ENCODE measurements around the gene IRX4. TPM values are rescaled to one million over a fixed set of nuclear protein-coding genes. Genes with fewer than 3 reads are reported as not detected.

IRX4 gene
- not detected for total RNA-seq

DNA sequence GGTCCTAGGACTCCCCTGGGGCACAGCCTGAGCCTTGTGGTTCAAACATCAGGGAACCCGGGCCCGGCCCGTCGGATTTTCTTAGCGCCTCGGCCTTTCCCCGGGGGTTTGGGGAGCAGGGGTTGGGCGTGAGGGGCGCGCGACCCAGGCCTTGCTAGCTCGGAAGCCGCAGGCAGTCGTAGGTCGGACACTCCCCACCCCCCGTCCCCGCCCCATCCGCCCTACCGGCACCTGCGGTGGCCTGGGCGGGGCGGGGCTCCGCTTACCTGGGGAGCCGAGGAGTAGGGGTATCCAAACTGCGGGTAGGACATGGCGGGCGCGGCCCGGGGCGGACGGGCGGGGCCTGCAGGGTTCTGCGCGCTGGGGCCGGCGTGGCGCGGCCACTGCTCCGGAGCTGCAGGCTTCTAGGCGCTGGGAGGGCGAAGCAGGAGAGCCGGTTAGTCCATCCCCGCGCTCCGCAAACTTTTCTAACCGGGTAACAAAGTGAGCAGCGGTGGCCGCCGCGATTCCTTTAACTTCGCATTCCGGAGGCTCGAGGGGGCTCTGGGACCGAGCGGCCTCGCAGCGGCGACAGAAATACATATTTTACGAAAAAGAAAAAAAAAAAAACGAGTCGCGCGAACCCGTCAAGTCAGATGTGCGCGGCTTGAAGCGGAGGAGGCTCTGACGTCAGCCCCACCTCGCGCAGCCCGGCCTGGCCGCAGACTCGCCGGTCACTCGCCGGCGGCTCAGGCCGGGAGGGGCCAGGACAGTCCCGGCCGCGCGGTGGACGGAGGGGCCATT, at the start of gene IRX4:
IRX4 (minus strand) TSS at position 589 of the 783 bp plus-strand sequence; CDS start at position 311, 278 bp downstream.

Other genes with a start within 250 kb of the IRX4 start
- gene MRPL36, start 83.1 kb downstream of the IRX4 start, total RNA-seq = 10 to 100 TPM; 38.2 to 39.0 TPM
- 10 to 100 TPM; 24.7 to 26.4 TPM for gene NDUFS6, start 81.5 kb downstream of the IRX4 start, total RNA-seq